Stomach (tissue), 4 donors: ENCODE results near the gene IKZF1.

ENCODE experiments used
- EP300 ChIP-seq: sonication (generic); formaldehyde crosslinking; IDR thresholded peaks from one replicate; pipeline ENCODE4 v1.6.1; 2017; ENCODE audit warnings: antibody characterized with exemption
- POLR2A ChIP-seq, 4 donors: fragments of 450-650 bp; IDR thresholded peaks; one replicate each; pipeline ENCODE4 v1.6.1; 2016; ENCODE audit warnings: antibody characterized with exemption in 4 of 4, control low read depth in 2 of 4, mild to moderate bottlenecking in 1 of 4, moderate library complexity in 1 of 4
- POLR2AphosphoS5 ChIP-seq, 3 donors: sonication (generic); formaldehyde crosslinking; IDR thresholded peaks; one replicate each; pipeline ENCODE4 v1.6.1; 2016; ENCODE audit warnings: antibody characterized with exemption in 3 of 3
- TF ChIP-seq, protein P1 (sequence below), 7 experiments: fragments of 450-650 bp in 4 of 7; fragments of 200-600 bp in 3 of 7; sonication (generic) in 3 of 7; IDR thresholded peaks; one replicate each; pipeline ENCODE4 v1.5.1; 2016 to 2019; ENCODE audit warnings: antibody characterized with exemption in 7 of 7, control low read depth in 2 of 7, mild to moderate bottlenecking in 1 of 7

DNA sequence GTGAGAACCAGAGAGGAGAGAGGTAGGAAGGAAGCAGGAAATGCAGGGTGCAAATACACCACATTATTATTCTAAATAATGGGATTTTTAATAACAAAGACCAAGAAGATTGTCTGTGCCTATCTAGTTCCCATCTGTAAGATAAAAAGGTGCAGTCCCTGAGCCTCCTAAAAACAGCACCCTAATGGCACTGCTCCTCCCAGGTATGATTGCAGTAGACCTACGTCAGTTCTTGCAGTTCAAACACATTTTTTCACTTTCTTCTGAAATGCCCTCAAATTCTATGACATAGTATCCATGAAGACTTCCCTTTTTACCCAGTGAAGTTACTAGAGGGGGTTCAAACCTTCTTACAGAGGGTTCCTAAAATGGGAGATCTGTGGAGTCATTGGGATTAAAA, 75.0 kb downstream of the IKZF1 start:
- TF ChIP-seq POLR2A (IDR thresholded peaks at IDR 0.05) (no peak), EP300 (no peak), POLR2AphosphoS5 (IDR thresholded peaks at IDR 0.05) (no peak)
- TF ChIP-seq, protein P1, sequence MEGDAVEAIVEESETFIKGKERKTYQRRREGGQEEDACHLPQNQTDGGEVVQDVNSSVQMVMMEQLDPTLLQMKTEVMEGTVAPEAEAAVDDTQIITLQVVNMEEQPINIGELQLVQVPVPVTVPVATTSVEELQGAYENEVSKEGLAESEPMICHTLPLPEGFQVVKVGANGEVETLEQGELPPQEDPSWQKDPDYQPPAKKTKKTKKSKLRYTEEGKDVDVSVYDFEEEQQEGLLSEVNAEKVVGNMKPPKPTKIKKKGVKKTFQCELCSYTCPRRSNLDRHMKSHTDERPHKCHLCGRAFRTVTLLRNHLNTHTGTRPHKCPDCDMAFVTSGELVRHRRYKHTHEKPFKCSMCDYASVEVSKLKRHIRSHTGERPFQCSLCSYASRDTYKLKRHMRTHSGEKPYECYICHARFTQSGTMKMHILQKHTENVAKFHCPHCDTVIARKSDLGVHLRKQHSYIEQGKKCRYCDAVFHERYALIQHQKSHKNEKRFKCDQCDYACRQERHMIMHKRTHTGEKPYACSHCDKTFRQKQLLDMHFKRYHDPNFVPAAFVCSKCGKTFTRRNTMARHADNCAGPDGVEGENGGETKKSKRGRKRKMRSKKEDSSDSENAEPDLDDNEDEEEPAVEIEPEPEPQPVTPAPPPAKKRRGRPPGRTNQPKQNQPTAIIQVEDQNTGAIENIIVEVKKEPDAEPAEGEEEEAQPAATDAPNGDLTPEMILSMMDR (IDR thresholded peaks at IDR 0.05): no peak
